ENCODE results near the gene TOM1L1. TPM values are rescaled to one million over a fixed set of nuclear protein-coding genes. Genes with fewer than 3 reads are reported as not detected.

The TOM1L1 gene, protein sequence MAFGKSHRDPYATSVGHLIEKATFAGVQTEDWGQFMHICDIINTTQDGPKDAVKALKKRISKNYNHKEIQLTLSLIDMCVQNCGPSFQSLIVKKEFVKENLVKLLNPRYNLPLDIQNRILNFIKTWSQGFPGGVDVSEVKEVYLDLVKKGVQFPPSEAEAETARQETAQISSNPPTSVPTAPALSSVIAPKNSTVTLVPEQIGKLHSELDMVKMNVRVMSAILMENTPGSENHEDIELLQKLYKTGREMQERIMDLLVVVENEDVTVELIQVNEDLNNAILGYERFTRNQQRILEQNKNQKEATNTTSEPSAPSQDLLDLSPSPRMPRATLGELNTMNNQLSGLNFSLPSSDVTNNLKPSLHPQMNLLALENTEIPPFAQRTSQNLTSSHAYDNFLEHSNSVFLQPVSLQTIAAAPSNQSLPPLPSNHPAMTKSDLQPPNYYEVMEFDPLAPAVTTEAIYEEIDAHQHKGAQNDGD
- total RNA-seq (10 to 100 TPM in 3 of 9 donors, 1 to 10 TPM in 6; 7.2 to 19.7 (median 9.9) TPM), polyA plus RNA-seq (1 to 10 TPM; 6.1 to 7.9 TPM)
- long read RNA-seq, donor 1, partial matches to known transcripts: 2 of 19 reads
- long read RNA-seq, donor 1, other reads (novel, unspliced or antisense): 15 of 19 reads
- long read RNA-seq, donor 2, transcript TOM1L1-220 (10 exons, 1,849 nt): major isoform, 6 of 66 reads
- long read RNA-seq, donor 2, partial matches to known transcripts: 8 of 66 reads
- long read RNA-seq, donor 2, other reads (novel, unspliced or antisense): 49 of 66 reads
- long read RNA-seq, donor 3, partial matches to known transcripts: 1 of 14 reads
- long read RNA-seq, donor 3, other reads (novel, unspliced or antisense): 9 of 14 reads

DNA sequence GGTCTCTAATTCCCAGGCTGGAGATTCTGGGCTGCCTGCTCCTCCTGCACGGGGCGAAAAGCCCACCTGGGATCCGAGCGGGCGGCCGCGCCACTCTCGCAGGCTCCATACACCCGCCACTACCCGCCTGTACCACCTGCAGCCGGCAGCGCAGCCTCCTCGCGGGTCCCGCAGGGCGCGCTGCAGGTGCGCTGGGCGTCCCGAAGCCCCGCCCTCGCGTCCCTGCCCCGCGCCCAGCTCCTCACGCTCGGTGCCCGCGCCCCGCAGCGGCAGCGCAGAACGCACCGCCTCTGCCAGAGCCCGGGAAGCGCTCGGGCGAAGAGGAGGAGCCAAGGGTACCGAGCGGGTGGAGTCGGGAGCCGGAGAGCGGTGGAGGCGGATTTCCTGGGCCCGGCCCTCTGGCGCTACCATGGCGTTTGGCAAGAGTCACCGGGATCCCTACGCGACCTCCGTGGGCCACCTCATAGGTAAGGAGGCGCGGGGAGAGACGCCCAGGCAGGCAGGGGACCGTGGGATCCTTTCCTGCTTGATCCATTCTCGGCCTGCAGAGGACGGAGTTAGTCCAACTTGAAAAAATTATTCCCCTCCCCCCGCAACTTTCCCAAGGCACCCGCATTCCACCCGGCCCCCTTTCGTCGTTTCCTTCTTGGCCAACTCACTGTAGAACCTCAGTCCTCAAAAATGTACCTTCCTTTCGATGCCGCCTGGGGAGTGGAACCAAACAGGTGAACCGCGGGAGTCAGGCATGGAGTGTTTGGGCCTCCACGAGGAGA, at the start of gene TOM1L1:
Gene TOM1L1, plus strand, starts transcription at position 396 of the 773 bp plus-strand sequence. Its CDS starts 14 bp downstream, at position 410.
- peaks cover 0 to 19% (median 7%) of the 10 kb centered on the region in 12 donors for H3K4me1 ChIP-seq
- ATAC-seq (peak; percentile 67 to 97 (median 93)), DNase-seq (peak; percentile 45 to 84 (median 72))
- intact Hi-C loops (cut with DNase I): loop anchor here in 1 of 10 donors (10.0 kb wide), 1 partner anchor 64 kb away; the partner anchor contains the start of genes COX11 and STXBP4
- peak within 1 kb of the TSS in 5 of 12 donors; percentile 18 to 55 (median 37) for H3K27ac ChIP-seq
- TF ChIP-seq POLR2A (IDR thresholded peaks at IDR 0.05): no peak
- TF ChIP-seq, protein P1, sequence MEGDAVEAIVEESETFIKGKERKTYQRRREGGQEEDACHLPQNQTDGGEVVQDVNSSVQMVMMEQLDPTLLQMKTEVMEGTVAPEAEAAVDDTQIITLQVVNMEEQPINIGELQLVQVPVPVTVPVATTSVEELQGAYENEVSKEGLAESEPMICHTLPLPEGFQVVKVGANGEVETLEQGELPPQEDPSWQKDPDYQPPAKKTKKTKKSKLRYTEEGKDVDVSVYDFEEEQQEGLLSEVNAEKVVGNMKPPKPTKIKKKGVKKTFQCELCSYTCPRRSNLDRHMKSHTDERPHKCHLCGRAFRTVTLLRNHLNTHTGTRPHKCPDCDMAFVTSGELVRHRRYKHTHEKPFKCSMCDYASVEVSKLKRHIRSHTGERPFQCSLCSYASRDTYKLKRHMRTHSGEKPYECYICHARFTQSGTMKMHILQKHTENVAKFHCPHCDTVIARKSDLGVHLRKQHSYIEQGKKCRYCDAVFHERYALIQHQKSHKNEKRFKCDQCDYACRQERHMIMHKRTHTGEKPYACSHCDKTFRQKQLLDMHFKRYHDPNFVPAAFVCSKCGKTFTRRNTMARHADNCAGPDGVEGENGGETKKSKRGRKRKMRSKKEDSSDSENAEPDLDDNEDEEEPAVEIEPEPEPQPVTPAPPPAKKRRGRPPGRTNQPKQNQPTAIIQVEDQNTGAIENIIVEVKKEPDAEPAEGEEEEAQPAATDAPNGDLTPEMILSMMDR (IDR thresholded peaks at IDR 0.05): peak in 2 of 12 donors; percentile 7 to 14
- 3 to 14% (median 3%) methylated on average over 24 to 67 of the region's 67 CpGs for WGBS, 4 donors
- H3K27me3 ChIP-seq: peaks cover 0 to 20% (median 0%) of the 10 kb centered on the region in 9 donors
- no peaks in the 10 kb centered on the region for H3K9me3 ChIP-seq
- H3K36me3 ChIP-seq: no peaks in the 10 kb centered on the region
- peak within 1 kb of the TSS; percentile 47 to 72 (median 60) for H3K4me3 ChIP-seq

DNA sequence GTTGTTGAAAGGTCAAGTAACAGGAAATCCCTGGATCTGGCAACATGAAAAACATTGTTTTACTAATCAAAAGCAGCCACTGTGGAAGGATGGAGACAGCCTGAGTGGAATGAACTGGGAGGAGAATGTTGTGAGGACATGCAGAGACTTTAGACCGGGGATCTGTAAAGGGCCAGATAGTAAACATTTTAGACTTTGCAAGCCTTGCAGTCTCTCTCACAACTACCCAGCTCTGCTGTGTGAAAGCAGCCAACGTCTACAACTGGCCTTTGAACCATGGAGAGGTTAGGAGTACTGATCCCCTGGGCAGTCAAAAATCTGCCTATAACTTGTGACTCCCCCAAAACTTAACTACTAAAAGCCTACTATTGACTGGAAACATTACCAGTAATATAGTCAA, 41.5 kb upstream of the TOM1L1 start:
- intact Hi-C loops (cut with DNase I): no loop called here
- Histone ChIP-seq H3K9me3 (no peaks in the 10 kb centered on the region), H3K27me3 (peaks cover 0 to 4% (median 0%) of the 10 kb centered on the region in 9 donors), H3K4me1 (no peaks in the 10 kb centered on the region), H3K27ac (no peak overlapping the region), H3K4me3 (no peak overlapping the region), H3K36me3 (no peaks in the 10 kb centered on the region)
- no peak for ATAC-seq
- WGBS, 4 donors: 32 to 48% (median 42%) methylated on average over 2 of the region's 2 CpGs
- TF ChIP-seq POLR2A (IDR thresholded peaks at IDR 0.05): no peak
- TF ChIP-seq, protein P1 (IDR thresholded peaks at IDR 0.05): no peak
- DNase-seq: no peak

DNA sequence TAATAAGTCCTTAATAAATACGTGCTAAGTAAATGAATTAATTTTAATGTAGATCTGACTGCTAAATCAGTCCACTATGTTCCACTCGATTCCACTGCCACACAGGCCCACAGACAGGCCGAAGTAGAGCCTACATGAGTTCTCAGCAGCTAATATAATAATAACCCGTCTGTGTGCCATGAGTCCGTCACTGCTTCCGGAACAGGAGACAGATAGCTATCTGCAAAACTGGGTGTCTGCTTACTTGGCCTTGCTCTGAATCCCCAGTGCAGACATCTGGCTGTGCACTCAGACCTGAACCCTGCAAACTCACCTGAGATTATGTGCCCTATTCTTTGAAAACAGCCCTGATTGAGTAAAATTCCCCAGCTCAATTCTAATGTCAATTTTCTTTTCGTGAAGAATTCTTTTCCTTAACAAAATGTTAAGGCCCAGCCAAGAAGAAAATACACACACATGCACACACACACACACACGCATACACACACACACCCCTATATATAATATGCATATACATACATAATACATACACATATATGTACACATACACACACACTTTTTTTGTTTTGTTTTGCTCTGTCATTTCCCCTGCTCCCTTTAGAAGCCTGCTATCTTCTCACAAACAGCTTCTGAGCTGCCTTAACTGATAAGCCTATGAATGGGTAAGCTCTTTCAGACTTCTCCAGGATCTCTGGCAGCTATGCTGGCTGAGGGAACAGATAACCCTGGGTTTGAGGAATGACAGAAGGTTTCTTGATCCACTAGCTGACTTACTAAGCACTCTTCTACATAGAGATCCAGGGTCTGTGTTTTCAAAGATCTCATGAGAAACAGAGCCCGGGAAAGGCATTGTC, 39.8 kb upstream of the TOM1L1 start:
- ATAC-seq (no peak), DNase-seq (no peak)
- H3K9me3 ChIP-seq: no peaks in the 10 kb centered on the region
- H3K4me3 ChIP-seq: no peak overlapping the region
- TF ChIP-seq, protein P1 (IDR thresholded peaks at IDR 0.05): no peak
- TF ChIP-seq POLR2A (IDR thresholded peaks at IDR 0.05): no peak
- no peak overlapping the region for H3K27ac ChIP-seq
- intact Hi-C loops (cut with DNase I): no loop called here
- no peaks in the 10 kb centered on the region for H3K36me3 ChIP-seq
- H3K4me1 ChIP-seq: no peaks in the 10 kb centered on the region
- peaks cover 0 to 4% (median 0%) of the 10 kb centered on the region in 9 donors for H3K27me3 ChIP-seq
- 68 to 75% (median 70%) methylated on average over 9 of the region's 9 CpGs for WGBS, 4 donors
